PC-9 (cell line): ENCODE measurements around the gene OLR1. TPM values are rescaled to one million over a fixed set of nuclear protein-coding genes. Genes with fewer than 3 reads are reported as not detected.

Experiments used
- BruUV-seq: library from RNA; stranded (reverse); fragments of 400-500 nt; replicated peaks from 2 replicates; lab custom pipeline; 2021; lab: Mats Ljungman, UMichigan
- CTCF ChIA-PET: fragments of 300-600 bp; sonication (Branson Sonifier 250); formaldehyde crosslinking; loops from one replicate; lab custom pipeline; 2022; ENCODE audit warnings: antibody characterized with exemption; lab: Charles Lee
- POLR2A ChIA-PET: fragments of 300-600 bp; sonication (Branson Sonifier 250); formaldehyde crosslinking; loops from one replicate; lab custom pipeline; 2022; ENCODE audit warnings: antibody characterized with exemption; ENCODE audit not compliant: unreplicated experiment; lab: Charles Lee
- DNase-seq, 2 experiments: peaks; one replicate each; pipeline versions ENCODE4 v3.0.0 to v3.0.0-alpha.2; 2015 to 2022; ENCODE audit warnings: mixed read lengths in 1 of 2
- H2AFZ ChIP-seq: fragments of 200-600 bp; sonication (generic); 2 replicates; pipeline ENCODE4 v1.8.1; 2017; ENCODE audit warnings: antibody characterized with exemption
- H3F3A ChIP-seq: fragments of 200-600 bp; sonication (generic); 2 replicates; pipeline ENCODE4 v1.8.1; 2017; ENCODE audit warnings: antibody characterized with exemption, mild to moderate bottlenecking, low read depth; ENCODE audit not compliant: insufficient read depth
- H3K27ac ChIP-seq: fragments of 200-600 bp; sonication (generic); 2 replicates; pipeline ENCODE4 v1.6.1; 2016; ENCODE audit warnings: mixed run types
- H3K27me3 ChIP-seq: fragments of 200-600 bp; sonication (generic); 2 replicates; pipeline ENCODE4 v1.6.1; 2016; ENCODE audit warnings: low read depth, mixed run types; ENCODE audit not compliant: insufficient read depth
- H3K36me3 ChIP-seq: fragments of 200-600 bp; sonication (generic); 2 replicates; pipeline ENCODE4 v1.6.1; 2016; ENCODE audit warnings: low read depth, mixed run types
- H3K4me1 ChIP-seq: fragments of 200-600 bp; sonication (generic); replicated peaks from 2 replicates; pipeline ENCODE4 v1.6.1; 2016; ENCODE audit warnings: mixed run types; ENCODE audit not compliant: insufficient read depth
- H3K4me2 ChIP-seq: fragments of 200-600 bp; sonication (generic); 2 replicates; pipeline ENCODE4 v1.6.1; 2017; ENCODE audit warnings: mixed run types
- H3K4me3 ChIP-seq: fragments of 200-600 bp; sonication (generic); 2 replicates; pipeline ENCODE4 v1.6.1; 2016; ENCODE audit warnings: mixed run types
- H3K79me2 ChIP-seq: fragments of 200-600 bp; sonication (generic); 2 replicates; pipeline ENCODE4 v1.6.1; 2017; ENCODE audit warnings: low read depth, mixed run types
- H3K9me2 ChIP-seq: fragments of 200-600 bp; sonication (generic); 2 replicates; pipeline ENCODE4 v1.8.1; 2017; ENCODE audit warnings: mild to moderate bottlenecking; ENCODE audit not compliant: insufficient read depth
- H3K9me3 ChIP-seq: fragments of 200-600 bp; sonication (generic); 2 replicates; pipeline ENCODE4 v1.8.1; 2016; ENCODE audit warnings: low read depth; ENCODE audit not compliant: insufficient read depth
- H4K20me1 ChIP-seq: fragments of 200-600 bp; sonication (generic); 2 replicates; pipeline ENCODE4 v1.8.1; 2017; ENCODE audit not compliant: insufficient read depth
- EZH2 ChIP-seq: fragments of 200-600 bp; sonication (generic); IDR thresholded peaks from 2 replicates; pipeline ENCODE4 v1.8.0; 2017; ENCODE audit warnings: antibody characterized with exemption, low read depth
- intact Hi-C: fragments of 100-400 bp; cut with micrococcal nuclease; formaldehyde crosslinking; loops from one replicate; pipeline ENCODE4 v1.10.0; 2022; ENCODE audit not compliant: unreplicated experiment
- total RNA-seq: library from RNA; stranded (reverse); gene quantifications from 2 replicates; pipeline ENCODE4 v1.2.3, GENCODE V29; 2021
- TF ChIP-seq, protein P1 (sequence below): fragments of 200-600 bp; sonication (generic); conservative IDR thresholded peaks from 2 replicates; pipeline ENCODE4 v1.6.1; 2017; ENCODE audit warnings: mixed run types, antibody characterized with exemption, mild to moderate bottlenecking, moderate library complexity

Gene OLR1
- total RNA-seq, 1 experiment from 2014 or later, result 22.4 TPM

DNA sequence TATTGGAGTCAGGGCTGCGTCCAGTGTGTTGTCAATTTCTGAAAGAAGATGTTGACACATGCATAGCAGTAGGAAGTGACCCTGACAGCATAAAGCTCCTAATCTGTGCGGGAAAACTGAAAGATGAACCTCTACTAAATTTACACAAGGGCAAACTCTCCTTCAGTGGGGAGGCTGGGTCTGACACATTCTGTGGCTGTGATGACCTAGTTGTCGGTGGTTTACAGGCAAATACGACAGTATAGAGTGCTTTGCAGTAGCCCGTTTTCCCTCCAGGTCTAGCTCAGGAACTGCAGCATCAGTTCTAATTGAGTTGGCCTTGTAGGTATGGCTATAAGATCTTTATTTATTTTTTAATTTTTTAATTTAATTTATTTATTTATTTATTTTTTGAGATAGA is 25.9 kb upstream of the OLR1 start:
- Histone ChIP-seq H3F3A (no peaks in the 10 kb centered on the region; the same call in 1 of the 2 replicates), H3K4me3 (no peak overlapping the region), H3K27ac (no peak overlapping the region), H4K20me1 (no peaks in the 10 kb centered on the region), H3K9me3 (no peaks in the 10 kb centered on the region), H3K36me3 (no peaks in the 10 kb centered on the region), H3K4me2 (no peak overlapping the region), H2AFZ (no peak overlapping the region), H3K4me1 (peaks cover 2% of the 10 kb centered on the region; the same call in 1 of the 2 replicates), H3K9me2 (no peaks in the 10 kb centered on the region), H3K79me2 (no peaks in the 10 kb centered on the region), H3K27me3 (no peaks in the 10 kb centered on the region)
- no peak for DNase-seq
- no peak for TF ChIP-seq EZH2
- TF ChIP-seq, protein P1, sequence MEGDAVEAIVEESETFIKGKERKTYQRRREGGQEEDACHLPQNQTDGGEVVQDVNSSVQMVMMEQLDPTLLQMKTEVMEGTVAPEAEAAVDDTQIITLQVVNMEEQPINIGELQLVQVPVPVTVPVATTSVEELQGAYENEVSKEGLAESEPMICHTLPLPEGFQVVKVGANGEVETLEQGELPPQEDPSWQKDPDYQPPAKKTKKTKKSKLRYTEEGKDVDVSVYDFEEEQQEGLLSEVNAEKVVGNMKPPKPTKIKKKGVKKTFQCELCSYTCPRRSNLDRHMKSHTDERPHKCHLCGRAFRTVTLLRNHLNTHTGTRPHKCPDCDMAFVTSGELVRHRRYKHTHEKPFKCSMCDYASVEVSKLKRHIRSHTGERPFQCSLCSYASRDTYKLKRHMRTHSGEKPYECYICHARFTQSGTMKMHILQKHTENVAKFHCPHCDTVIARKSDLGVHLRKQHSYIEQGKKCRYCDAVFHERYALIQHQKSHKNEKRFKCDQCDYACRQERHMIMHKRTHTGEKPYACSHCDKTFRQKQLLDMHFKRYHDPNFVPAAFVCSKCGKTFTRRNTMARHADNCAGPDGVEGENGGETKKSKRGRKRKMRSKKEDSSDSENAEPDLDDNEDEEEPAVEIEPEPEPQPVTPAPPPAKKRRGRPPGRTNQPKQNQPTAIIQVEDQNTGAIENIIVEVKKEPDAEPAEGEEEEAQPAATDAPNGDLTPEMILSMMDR, result no peak
- intact Hi-C loops, result no loop called here
- no TSS peak for BruUV-seq
- ChIA-PET POLR2A (interaction anchor here (0.6 kb wide), 1 partner anchor 325 kb away, joined by 3 read pairs; no protein-coding TSS in a partner anchor), CTCF (no interaction called here)

- no peaks in the 10 kb centered on the region for H3K36me3 ChIP-seq
- H3K27me3 ChIP-seq, result no peaks in the 10 kb centered on the region
- no peak overlapping the region for H2AFZ ChIP-seq
- no peaks in the 10 kb centered on the region for H3K9me2 ChIP-seq
- CTCF ChIA-PET, result interaction anchor here (0.7 kb wide), 1 partner anchor 453 kb away, joined by 3 read pairs; no protein-coding TSS in a partner anchor
- intact Hi-C loops, result no loop called here
- peaks cover 14% of the 10 kb centered on the region for H3F3A ChIP-seq
- H3K4me2 ChIP-seq, result no peak overlapping the region
- TF ChIP-seq, protein P1, result no peak
- TF ChIP-seq EZH2, result no peak
- H3K9me3 ChIP-seq, result no peaks in the 10 kb centered on the region
- POLR2A ChIA-PET, result interaction anchor here (0.8 kb wide), 1 partner anchor 45 kb away, joined by 14 read pairs; no protein-coding TSS in a partner anchor
- H3K4me1 ChIP-seq, result peaks cover 18% of the 10 kb centered on the region
- no peak overlapping the region for H3K4me3 ChIP-seq
- no peak for DNase-seq
- H4K20me1 ChIP-seq, result no peaks in the 10 kb centered on the region
- BruUV-seq, result no TSS peak
- no peaks in the 10 kb centered on the region for H3K79me2 ChIP-seq
- no peak overlapping the region for H3K27ac ChIP-seq
Observed at GRCh38 chr12:10196210-10196609, 24.3 kb upstream of the OLR1 start.

GRCh38 chr12:10194160-10194670 is 22.3 kb upstream of the OLR1 start:
- no peak for DNase-seq
- H4K20me1 ChIP-seq, result no peaks in the 10 kb centered on the region

More at GRCh38 chr12:10194160-10194670, 22.3 kb upstream of the OLR1 start:
- intact Hi-C loops, result no loop called here
- Histone ChIP-seq H3K4me1 (peaks cover 38% of the 10 kb centered on the region), H2AFZ (no peak overlapping the region), H3F3A (peaks cover 24% of the 10 kb centered on the region), H3K79me2 (no peaks in the 10 kb centered on the region), H3K9me2 (no peaks in the 10 kb centered on the region), H3K27ac (no peak overlapping the region), H3K4me2 (no peak overlapping the region), H3K9me3 (no peaks in the 10 kb centered on the region), H3K27me3 (no peaks in the 10 kb centered on the region), H3K36me3 (no peaks in the 10 kb centered on the region), H3K4me3 (no peak overlapping the region)
- CTCF ChIA-PET, result interaction anchor here (0.6 to 0.7 kb wide), 3 partner anchors 17 to 523 kb away, joined by 4 to 6 read pairs (median 4); no protein-coding TSS in a partner anchor
- BruUV-seq, result no TSS peak
- TF ChIP-seq, protein P1, result no peak
- no peak for TF ChIP-seq EZH2
- POLR2A ChIA-PET, result interaction anchor here (0.6 kb wide), 1 partner anchor 147 kb away, joined by 3 read pairs; no protein-coding TSS in a partner anchor
